DMS153 treated with DMSO at 0.1 percent for 48 hours (cell line): ENCODE data around the gene EIF4A3.

Experiments
- DNase-seq: peaks from one replicate; lab custom pipeline; 2025; ENCODE audit not compliant: unreplicated experiment; lab: John Stamatoyannopoulos, UW

Gene EIF4A3

GRCh38 chr17:80114758-80115157, 32.2 kb downstream of the EIF4A3 start:
- no peak for DNase-seq

- no peak for DNase-seq
Observed at GRCh38 chr17:80113033-80113484, 33.9 kb downstream of the EIF4A3 start.

- DNase-seq: no peak
Observed at GRCh38 chr17:80112471-80113032, 34.4 kb downstream of the EIF4A3 start.

GRCh38 chr17:80111702-80112470, 35.0 kb downstream of the EIF4A3 start:
- no peak for DNase-seq

- DNase-seq: no peak
Observed at GRCh38 chr17:80110927-80111701, 35.8 kb downstream of the EIF4A3 start.

GRCh38 chr17:80110447-80110812, 36.5 kb downstream of the EIF4A3 start:
- DNase-seq: no peak

- peak; percentile 90 for DNase-seq
Observed at GRCh38 chr17:80109713-80110446, 37.0 kb downstream of the EIF4A3 start.

GRCh38 chr17:80109066-80109660, 37.8 kb downstream of the EIF4A3 start:
- peak; percentile 90 for DNase-seq

- no peak for DNase-seq
Observed at GRCh38 chr17:80108036-80108971, 38.6 kb downstream of the EIF4A3 start.

- DNase-seq: no peak
Observed at GRCh38 chr17:80107231-80108021, 39.5 kb downstream of the EIF4A3 start.

GRCh38 chr17:80106751-80107150, 40.2 kb downstream of the EIF4A3 start:
- DNase-seq: no peak

- no peak for DNase-seq
Observed at GRCh38 chr17:80106176-80106575, 40.8 kb downstream of the EIF4A3 start.

- DNase-seq: peak; percentile 27
Observed at GRCh38 chr17:80105762-80106161, 41.2 kb downstream of the EIF4A3 start.

GRCh38 chr17:80104956-80105375, 42.0 kb downstream of the EIF4A3 start:
- no peak for DNase-seq

GRCh38 chr17:80104321-80104955, 42.5 kb downstream of the EIF4A3 start:
- DNase-seq: peak; percentile 57

GRCh38 chr17:80103449-80104085, 43.4 kb downstream of the EIF4A3 start:
- no peak for DNase-seq

- no peak for DNase-seq
Observed at GRCh38 chr17:80102664-80103448, 44.1 kb downstream of the EIF4A3 start.
